Activated T-cell treated with anti-CD3 and anti-CD28 coated beads for 4 hours (primary cell): ENCODE measurements around the gene SLIT1.

ENCODE experiments used
- DNase-seq: peaks from one replicate; pipeline ENCODE4 v3.0.0-alpha.2; 2020

Gene SLIT1

DNA sequence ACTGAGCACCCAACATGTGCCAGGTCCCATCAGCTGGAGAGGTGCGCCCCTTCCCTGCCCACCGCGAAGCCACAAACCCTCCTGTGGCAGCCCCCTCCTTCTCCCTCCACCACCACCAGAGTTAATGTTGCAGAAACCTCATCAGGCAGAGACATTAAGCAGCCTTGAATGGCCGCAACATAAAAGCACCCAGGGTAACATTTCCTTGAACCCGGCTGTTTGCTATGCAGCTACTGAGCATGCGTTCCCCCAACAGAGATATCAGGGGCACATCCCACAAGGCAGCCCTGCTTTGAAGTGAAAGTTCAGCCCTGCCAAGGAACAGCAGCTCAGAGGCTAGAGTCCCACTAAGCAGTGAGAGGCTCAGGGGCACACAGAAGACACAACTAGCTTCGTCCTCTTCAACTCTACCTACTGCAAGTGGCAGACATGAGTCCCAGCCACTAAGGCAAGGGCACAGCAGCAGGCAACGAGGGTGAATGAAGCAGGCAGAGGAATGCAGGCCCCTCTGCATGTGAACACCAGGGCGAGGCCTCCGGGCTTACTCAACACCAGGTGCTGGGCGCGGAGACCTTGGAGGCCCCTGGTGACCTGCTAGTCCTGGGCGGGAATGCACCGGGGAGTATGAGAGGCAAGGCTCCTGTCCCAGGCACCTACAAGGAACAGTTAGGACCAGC, 107.4 kb downstream of the SLIT1 start:
- no peak for DNase-seq

DNA sequence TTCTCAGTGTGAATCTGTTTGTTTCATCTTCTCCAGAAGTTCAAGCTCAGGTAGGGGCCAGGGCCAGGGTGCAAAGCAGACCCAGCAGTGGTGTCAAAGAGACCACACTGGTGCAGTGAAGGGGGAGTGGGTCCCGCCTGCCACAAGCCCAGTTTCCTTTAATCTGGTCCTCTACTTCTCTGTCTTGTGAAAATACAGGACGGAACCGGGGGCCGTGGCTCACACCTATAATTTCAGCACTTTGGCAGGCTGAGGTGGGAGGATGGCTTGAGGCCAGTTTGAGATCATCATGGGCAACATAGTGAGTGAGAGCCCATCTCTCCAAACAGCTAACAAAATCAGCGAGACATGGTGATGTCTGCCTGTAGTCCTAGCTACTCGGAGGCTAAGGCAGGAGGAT, 109.0 kb downstream of the SLIT1 start:
- no peak for DNase-seq

DNA sequence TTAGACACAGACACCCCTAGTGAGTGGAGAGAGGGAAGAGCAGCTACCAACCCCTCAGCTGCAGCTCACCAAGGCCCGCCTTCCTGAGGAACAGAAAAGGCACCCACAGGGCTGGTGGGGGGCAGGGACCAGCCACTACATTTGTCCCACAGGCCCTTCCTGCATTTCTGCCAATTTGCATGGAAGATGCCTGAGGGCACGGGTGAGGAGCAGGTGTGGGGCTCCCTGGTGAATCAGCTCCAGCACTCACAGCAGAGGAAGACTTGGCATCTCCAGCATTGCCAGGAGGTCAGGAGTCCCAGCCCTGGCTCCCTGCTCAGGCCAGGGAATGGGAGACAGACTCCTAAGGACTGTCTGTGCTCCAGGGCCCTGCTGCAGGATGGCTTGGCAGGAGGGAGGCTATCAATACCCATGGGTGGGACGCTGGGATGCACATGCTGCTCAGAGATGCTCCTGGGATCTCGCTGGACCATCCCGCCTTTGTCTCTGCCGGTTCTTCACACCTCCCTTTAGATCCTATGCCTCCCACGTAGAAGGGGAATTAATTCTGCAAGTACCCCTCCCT, 109.7 kb downstream of the SLIT1 start:
- DNase-seq = no peak

DNA sequence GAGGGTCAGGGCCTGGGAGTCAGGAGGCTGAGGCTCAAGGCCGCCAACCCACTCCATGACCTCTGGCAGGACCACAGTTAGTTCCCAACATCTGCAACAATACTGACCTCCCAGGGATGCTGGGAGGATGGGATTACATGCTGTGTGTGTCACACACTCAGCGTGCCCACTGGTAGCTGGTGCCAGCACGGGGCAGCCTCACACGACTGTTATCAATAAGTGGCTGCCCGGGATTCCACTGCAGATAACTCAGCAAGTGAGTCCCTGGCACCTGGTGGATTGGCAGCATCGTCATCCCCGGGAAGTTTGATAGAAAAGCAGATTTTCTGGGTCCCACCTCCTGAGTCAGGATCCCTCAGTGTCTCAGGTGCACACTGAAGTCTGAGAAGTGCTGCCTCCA, 110.3 kb downstream of the SLIT1 start:
- DNase-seq = no peak

DNA sequence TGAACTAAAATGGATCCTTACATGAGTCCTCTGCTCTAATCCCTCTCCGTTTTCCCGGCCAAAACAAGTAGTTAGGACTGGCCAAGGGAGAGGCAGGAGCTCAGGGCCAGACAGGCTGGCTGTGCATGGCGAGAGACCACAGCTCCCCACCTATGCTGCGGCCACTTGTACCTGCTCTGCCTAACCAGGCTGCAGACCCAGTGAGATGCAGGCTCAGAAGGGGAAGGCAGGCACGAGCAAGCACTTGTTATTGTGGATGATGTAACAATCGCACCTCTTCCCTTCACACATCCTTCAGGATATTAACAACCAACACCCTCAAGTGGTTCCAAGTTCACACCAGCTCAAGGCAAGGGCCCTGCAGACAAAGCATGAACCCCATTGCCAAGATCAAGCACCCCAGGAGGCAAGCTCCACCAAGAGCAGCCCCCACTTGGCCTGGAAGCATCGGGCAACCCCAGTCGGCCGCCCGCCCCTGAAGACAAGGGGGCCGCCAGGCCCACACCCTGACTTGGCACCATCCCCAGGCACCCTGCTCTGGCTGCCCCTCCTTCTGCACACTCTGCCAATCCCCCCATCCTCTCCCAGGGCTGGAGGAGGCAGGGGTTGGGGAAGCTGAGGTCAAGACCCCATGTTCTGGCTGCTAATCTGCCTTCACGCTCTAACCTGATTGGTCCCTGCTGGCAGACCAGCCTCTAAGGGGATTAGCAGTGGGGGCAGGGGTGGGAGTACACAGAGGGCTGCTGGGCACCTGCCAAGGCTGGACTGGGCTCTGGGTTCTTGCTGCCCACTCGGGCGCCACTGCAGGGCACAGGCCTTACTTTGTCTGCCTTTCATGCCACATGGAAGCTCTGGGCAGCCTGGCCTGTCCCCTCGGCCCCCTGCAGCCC, 111.3 kb downstream of the SLIT1 start:
- no peak for DNase-seq

DNA sequence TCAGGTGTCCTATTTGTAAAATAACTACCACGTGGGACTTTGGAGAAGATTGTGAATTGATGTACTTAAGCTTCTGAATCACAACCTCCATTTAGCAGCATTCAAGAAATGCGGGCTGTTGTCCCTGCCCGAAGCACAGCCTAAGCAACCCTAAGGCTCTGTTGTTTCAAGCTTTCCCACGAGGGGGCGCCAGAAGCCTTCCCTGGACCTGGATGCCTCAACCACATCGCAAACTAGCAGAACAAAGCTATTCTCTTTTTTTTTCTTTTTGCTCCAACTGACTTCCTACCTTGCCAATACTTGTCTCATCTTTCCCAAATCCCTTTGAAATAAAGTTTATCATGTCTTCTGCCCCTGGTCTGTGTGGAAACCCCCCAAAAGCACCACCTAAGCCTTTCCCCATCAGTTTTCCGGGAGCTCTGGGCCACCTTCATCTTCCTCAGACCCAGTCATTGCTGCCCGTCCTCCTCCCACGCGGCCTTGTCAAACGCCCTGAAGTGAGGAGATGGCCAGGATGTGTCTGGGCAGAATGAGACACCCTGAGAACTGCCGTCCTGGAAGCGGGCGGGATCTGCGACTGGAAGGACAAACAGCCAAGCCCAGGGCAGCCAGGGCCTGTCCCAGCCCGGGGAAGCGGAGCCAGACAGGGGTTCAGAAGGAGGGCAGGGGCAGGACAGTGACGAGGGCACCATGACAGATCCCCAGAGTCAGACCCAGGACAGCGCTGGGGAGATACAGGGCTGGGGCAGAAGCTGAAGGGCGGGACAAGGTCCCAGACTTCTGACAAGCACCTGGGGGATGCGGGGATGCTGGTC, 112.7 kb downstream of the SLIT1 start:
- DNase-seq = peak; percentile 72

DNA sequence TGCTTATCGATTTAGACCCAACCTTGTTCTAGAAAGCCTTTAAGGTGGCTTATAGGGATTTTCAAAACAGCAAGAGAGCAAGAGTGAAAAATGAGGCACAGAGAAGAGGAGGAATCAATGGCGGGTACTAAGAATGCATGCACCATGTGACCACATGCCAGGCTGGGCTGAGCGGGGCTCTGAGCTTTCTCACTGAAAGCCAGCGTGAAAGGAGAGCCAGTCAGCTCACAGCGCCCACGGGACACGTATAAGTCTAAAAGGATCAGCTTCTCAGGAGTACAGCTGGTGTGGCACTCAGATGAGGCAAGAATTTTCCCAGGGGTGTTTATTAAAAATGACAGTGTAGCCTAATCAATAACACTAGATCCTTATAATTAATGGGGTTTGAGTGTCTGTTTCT, 114.3 kb downstream of the SLIT1 start:
- DNase-seq = no peak

DNA sequence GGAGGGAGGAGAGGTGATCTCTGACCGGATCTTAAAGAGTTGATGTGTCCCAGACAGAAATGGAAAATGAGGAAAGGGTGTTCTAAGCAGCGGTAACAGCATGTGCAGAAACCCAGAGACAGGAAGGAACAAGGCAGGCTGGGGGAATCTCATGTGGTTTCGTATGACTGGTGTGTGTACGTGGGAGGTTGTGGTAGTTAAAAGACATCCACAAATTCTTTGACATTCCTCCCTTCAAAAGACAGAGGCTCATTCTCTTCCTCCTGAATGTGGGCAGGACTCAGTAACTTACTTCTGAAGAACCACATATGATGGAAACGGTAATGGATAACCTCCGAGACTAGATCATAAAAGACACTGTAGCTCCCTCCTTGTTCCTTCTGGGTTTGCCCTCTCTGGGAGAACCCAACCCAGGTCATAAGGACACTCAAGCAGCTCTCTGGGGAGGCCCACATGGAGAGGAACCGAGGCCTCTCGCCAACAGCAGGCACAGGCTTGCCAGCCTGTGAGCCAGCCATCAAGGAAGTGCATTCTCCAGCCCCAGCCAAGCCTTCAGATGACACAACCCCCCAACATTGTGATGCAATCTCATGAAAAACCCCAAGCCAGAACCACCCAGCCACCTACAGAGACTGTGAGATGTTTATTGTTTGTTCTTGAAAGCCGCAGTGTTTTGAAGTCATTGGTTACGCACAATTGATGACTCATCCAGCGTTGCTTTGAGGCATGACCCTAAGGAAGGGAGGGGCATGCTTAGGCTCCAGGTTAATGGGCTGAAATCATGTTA, 116.0 kb downstream of the SLIT1 start:
- DNase-seq = no peak

DNA sequence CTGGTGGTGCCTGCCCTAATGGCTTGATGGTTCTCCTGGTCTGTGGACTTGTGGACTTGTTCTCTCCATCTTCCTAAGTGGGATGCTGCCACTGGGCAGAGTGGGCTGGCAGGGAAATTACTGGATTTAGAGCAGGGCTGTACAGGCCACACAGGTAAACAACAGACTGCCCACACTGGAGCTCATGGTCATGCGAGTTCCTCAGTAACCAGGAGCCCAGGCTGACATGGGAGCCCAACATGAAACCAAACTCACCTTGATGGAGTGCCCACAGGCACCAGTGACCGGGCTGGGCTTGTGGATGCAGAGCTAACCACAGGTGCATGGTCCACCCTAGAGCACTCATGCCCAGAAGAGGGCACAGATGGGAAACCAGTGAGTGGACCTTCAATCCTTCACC, 116.7 kb downstream of the SLIT1 start:
- no peak for DNase-seq

DNA sequence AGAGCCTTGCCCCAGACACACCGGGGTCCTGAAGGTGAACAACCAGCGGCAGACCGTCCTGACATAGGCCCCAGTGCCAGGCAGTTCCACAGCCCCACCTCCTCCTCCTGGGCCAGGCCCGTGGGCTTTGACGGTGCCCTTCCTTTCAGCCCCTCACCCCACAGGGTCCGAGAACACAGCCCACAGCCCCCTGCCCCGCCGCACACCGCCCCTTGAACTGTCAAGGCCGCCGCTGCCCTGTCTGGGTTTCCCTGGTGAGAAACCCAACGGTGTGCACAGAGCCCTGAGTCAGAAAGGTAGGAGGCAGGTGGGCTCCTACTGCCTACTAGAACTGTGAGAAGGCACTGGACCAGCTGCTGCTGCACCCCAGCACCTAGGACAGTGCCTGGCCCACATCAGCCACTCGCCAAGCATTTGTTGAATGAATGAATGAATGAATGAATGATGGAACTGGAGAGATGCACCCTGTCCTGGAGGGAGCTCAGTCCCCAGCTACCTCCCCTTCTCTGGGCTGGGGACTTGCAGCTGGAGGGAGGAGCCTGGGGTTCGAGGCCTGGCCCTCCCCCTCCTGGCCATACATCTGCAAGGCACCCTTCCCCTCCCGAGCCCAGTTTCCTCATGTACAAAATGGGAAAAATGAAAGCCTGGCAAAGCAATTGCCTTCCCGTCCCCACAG, 117.9 kb downstream of the SLIT1 start:
- no peak for DNase-seq

DNA sequence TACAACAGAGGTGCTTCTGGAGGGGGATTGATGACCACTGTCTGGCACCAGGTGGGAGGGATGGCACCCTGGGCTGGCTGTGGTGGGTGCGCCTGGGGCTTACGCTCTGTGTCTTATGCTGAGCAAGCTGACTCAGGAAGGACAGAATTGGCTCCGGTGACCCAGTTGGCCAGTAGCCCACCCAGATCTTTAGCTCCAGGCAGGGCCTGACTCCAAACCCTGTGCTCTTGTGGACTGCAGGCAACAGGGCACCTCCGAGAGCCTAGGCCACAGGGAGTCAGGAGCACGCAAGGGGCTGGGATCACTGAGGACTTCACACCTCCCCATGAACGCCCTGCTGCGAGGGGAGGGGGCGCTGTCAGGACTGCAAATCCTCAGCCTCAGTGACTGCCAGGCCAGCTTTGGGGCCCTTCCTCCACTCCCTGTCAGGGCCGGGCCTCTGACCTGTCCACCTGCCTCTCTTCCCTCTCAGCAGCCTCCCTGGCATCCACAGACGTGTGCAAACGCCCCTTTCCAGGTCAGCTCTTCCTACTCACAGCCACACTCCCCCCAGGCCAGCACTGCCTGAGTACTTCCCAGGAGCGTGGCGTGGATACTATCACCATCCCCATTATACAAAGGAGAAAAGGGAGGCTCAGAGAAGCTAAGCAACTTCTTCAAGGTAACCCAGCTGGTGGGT, 118.7 kb downstream of the SLIT1 start:
- no peak for DNase-seq

DNA sequence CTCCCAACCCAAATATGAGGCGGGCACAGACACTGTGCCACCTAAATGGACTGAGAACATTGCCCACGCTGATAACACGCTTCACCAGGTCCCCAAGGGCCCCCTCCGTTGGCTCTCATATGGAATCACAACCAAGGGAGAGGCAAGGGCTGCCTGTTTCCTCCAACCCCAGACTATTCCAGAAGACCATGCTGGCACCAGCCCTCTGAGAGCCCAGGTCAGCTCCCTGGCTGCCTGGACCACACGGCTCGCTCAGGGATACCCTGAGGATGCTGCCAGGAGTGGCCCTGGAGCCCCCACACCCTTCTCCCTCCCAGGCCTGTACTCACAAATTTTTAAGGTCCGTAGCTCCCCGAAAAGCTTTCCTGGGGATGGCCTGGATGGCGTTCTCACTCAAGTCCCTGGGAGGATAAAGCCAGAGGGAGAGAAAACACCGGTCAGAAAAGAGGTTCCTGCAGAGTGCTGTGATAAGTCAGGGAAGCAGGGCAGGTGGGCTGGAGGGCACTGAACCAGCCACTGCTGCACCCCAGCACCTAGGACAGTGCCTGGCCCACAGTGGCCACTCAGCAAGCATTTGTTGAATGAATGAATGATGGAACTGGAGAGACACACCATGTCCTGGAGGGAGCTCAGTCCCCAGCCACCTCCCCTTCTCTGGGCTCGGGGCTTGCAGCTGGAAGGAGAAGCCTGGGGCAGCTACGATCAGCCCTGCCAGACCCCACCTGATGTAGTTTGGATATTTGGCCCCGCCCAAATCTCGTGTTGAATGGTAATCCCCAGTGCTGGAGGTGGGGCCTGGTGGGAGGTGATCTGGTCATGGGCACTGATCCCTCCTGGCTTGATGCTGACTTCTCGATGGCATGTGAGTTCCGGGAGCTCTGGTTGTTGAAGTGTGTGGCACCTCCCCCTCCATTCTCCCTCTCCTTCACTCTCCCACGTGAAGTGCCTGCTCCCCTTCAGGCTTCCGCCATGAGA, 119.8 kb downstream of the SLIT1 start:
- no peak for DNase-seq

DNA sequence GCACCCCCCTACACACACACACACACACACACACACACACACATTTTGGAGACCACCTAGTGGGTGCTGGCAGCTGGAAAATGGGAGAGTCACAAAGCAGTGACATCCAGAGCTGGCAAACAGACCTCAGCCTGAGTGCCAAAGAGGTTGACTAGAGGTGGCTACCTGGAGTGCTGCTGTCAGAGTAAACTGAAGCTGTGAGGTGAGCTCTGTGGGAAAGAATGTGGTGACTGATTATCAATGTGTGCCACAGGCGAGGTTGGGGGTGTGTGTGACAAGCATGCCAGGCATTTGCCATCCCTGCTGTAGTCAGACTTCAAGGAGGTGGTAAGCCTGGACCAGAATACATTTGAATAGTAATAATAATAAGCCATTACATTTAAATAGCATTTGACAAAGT, 120.6 kb downstream of the SLIT1 start:
- DNase-seq = no peak

DNA sequence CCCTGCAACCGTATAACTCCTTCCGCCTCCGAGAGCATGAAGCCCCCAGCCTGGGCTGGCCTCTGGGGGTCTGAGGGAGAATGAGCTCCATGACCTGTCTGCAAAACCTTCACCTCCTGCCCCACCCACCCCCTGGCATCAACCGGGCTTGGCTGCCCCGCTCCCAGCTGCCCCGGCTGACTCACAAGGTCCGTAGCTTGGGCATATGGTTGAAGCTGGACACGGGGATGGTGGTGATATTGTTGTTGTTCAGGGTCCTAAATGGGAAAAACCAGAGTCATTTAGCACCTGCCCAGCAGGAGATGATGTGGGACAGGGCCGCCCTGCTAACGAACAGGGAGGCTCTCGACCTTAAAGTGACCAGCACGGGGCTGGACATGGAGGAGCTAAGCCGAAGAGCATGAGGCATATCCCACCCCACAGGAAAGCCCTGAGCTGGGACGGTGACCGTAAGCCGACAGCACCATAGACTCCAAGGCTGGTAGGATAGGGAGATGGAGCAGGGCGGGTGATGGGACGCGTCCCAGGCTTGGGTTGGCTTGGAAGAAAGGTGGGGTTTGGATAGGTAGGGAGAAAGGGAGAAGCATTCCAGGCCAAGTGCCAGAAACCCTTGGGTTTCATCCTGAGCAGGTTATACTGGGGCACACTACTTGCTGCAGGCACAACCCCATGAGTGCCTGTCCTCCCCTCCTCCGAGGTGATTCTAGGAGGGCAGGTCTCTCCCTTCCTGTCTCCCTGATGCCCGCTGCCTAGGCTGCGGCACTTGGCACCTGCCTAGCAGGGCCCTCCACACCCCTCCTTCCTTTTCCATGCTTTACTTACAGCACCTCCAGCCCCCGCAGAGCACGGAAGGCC, 121.5 kb downstream of the SLIT1 start:
- DNase-seq = no peak

DNA sequence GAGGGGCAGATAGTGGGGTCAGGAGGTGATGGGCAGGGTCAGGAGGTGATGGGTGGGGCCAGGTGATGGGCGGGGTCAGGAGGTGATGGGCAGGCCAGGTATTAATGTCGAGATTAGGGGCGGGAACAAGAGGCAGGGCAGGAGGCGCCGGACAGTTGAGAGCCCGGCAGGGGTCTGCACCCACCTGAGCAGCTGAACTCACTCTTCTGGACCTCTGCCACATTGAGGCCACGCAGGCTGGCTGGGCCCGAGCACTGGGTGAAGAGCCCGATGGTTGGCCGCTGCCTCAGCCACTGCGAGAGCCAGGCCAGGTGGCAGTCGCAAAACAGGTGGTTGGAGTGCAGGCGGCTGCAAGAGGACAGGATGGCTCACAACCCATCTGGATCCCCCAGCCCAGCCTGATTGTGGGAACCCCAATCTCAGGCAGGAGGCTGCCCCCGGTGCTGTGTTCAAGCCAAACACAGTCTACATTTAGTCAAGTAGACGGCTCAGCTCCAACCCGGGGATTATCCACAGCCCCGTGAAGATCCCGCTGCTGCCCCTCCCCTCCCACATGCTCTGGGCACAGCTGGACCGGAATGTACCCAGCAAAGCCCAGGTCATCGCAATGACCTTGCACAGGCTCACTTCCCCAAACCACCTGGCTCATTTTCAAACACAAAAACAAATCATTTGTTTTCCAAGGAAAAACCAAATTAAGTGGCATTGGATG, 122.3 kb downstream of the SLIT1 start:
- no peak for DNase-seq

DNA sequence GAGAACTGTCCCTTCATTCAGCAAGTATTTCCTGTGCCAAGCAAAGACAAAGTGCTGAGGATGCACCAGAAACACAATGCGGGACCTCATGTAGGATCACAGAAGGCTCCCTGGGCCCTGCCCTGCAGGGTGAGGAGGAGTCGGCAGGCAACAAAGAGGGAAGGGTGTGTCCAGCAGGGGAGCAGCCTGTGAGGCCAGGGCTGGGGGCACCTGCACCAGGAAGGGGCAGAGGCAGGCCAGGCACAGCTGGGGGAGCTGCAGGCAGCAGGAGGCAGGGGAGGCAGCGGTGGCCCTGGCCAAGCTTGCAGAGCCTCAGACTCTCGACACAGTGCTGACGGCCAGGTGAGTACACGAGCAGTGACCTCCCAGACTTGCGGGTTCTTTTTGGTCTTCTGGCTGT, 123.3 kb downstream of the SLIT1 start:
- no peak for DNase-seq

DNA sequence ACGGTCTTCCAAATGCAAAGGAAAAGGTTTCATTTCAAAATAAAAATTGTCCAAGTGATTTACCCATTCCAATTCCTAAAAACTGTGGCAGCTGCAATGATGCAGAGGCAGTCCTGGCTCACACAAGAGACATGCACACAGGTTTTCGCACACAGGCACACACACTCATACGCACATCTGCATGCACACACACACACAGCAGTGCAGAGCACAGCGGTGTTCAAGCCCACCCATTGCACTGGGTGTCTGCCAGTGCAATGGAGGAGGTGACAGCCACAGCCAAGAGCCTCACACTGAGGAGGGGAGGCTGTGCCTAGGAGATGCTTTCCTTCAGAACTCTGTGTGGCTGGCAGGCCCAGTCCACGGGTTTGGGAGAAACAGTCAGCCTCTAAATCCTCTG, 123.7 kb downstream of the SLIT1 start:
- no peak for DNase-seq

DNA sequence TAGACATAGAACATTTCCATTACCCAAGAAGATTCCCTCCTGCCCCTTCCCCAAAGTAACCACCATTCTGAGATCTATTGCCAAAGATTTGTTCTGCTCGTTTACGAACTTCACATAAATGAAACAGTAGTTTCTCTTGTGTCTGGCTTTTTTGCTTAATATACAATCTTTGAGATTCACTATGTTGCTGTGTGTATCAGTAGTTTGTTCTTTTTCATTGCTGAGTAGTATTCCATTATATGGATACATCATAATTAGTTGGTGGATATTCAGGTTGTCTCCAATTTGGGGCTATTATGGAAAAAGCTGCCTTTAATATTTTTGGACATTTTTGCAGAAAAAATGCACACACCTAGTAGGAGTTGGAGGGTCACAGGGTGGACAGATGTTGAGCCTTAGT, 124.3 kb downstream of the SLIT1 start:
- no peak for DNase-seq
